Ecto neural progenitor cell (in vitro differentiated cells): Measurements from ENCODE around the gene CACHD1.

ENCODE experiments used
- DNase-seq: peaks from one replicate; pipeline ENCODE4 v3.0.0-alpha.2; 2018; ENCODE audit warnings: low spot score

The CACHD1 gene

GRCh38 chr1:64550510-64550909 is 80.6 kb downstream of the CACHD1 start:
- DNase-seq, result no peak

GRCh38 chr1:64550946-64551605 is 81.1 kb downstream of the CACHD1 start:
- no peak for DNase-seq

GRCh38 chr1:64553285-64553684 is 83.4 kb downstream of the CACHD1 start:
- DNase-seq, result no peak

GRCh38 chr1:64555947-64556346 is 86.0 kb downstream of the CACHD1 start:
- no peak for DNase-seq

GRCh38 chr1:64561993-64562392 is 92.1 kb downstream of the CACHD1 start:
- no peak for DNase-seq

GRCh38 chr1:64563958-64564565 is 94.1 kb downstream of the CACHD1 start:
- DNase-seq, result no peak

GRCh38 chr1:64564891-64565290 is 95.0 kb downstream of the CACHD1 start:
- DNase-seq, result no peak

- DNase-seq, result no peak
These were observed 97.7 kb downstream of the CACHD1 start for GRCh38 chr1:64567426-64568170.

- DNase-seq, result no peak
These were observed 98.2 kb downstream of the CACHD1 start for GRCh38 chr1:64568171-64568450.

GRCh38 chr1:64569411-64569810 is 99.5 kb downstream of the CACHD1 start:
- DNase-seq, result no peak

GRCh38 chr1:64570267-64570855 is 100.4 kb downstream of the CACHD1 start:
- DNase-seq, result no peak

GRCh38 chr1:64572222-64572900 is 102.4 kb downstream of the CACHD1 start:
- DNase-seq, result no peak

GRCh38 chr1:64574301-64574700 is 104.4 kb downstream of the CACHD1 start:
- DNase-seq, result no peak

- no peak for DNase-seq
These were observed 106.2 kb downstream of the CACHD1 start for GRCh38 chr1:64575881-64576676.

GRCh38 chr1:64578270-64578973 is 108.5 kb downstream of the CACHD1 start:
- DNase-seq, result no peak

- DNase-seq, result no peak
These were observed 109.8 kb downstream of the CACHD1 start for GRCh38 chr1:64579767-64580166.

GRCh38 chr1:64581135-64581842 is 111.4 kb downstream of the CACHD1 start:
- no peak for DNase-seq

GRCh38 chr1:64581843-64582185 is 111.9 kb downstream of the CACHD1 start:
- no peak for DNase-seq

- DNase-seq, result no peak
These were observed 114.5 kb downstream of the CACHD1 start for GRCh38 chr1:64584479-64584878.

- no peak for DNase-seq
These were observed 118.9 kb downstream of the CACHD1 start for GRCh38 chr1:64588876-64589275.

- no peak for DNase-seq
These were observed 120.4 kb downstream of the CACHD1 start for GRCh38 chr1:64590316-64590715.
